Right ventricle myocardium inferior (tissue), 1 donor: ENCODE measurements around the gene TECTA. TPM values are rescaled to one million over a fixed set of nuclear protein-coding genes. Genes with fewer than 3 reads are reported as not detected.
"Not testable (repeated sequence)": the region's sequence is repeated elsewhere in the genome, so short reads cannot be mapped to it uniquely, and the experiment has no call there.

Source experiments
- ATAC-seq: fragments of 200-7000 bp; cut with Tn5 transposase; one replicate; pipeline ENCODE4 v1.9.1; 2020; ENCODE audit warnings: mild to moderate bottlenecking, moderate library complexity
- DNase-seq: peaks from one replicate; pipeline ENCODE4 v3.0.0; 2021; ENCODE audit errors: missing footprints
- intact Hi-C: fragments of 100-400 bp; cut with DNase I; formaldehyde crosslinking; loops from one replicate; pipeline ENCODE4 v1.11.0; 2022
- total RNA-seq: library from RNA; stranded (reverse); fragmentation: NEBNext Ultra II Directional; extraction: Animal tissue kit (Norgen Biotek cat#: 25700); gene quantifications from one replicate; pipeline ENCODE4 v1.2.1, GENCODE V29; 2021
- donor health status: DM: no; HTN: yes; CAD: no; lungs with severe emphysema.

The TECTA gene
- total RNA-seq, 1 donor from 2014 or later: 0.78 TPM

DNA sequence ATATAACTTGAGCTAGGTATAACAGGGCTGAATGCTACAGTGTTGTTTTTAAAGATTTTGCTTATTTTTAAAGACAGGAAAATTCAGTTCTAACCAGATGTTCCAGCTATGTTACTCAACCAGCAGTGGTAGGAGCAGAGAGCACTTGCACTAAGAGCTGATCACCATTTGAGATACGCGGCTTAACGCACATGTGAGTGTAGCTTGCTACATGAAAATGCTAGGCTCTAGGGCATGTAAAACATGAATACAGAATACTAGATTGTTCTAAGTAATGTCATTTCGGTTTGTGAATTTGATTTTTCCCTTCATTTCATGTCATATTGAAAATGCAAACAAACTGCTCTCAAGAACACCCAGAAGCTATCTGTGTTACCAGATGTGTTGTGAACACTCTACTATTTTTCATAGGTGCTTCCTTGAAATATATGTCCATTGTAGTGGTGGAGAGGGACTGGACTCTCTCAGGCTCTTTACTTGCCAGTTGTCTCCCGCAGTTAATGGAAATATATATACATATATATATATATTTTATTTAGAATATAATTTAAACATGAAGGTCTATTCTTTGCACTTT is 10.8 kb upstream of the TECTA start:
- intact Hi-C loops: no loop called here

DNA sequence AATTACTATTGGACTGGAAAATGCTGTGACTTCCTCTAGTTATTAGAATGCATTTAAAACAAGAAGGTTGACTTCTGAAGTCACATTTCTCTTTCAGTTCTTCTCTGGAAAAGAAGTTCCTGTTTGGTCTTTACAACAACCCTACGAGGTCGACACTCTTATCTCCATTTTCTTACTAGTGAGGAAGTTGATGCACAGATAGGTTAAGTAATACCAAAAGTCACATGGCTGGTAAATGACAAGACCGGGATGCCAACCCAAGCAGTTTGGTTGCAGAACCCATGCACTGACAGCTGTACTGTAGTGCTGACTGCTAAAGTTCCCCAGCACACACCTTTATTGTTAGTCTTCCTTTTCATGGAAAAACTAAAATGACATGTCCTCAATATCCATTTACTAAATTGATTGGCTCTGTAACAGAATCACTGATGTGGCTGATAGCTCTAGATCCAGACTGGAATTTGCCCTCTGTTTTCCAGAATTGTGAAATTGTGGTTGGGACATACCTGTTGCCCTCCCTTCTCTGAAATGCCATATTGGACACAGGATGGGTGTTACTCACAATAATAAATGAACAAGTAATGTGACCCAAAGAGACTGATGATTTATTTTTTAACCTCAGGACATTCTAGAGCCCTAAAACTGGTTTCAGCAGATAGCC is 9.4 kb upstream of the TECTA start:
- no peak for ATAC-seq

More for the DNA sequence above, 10.8 kb upstream of the TECTA start:
- DNase-seq (no peak), ATAC-seq (no peak)

DNA sequence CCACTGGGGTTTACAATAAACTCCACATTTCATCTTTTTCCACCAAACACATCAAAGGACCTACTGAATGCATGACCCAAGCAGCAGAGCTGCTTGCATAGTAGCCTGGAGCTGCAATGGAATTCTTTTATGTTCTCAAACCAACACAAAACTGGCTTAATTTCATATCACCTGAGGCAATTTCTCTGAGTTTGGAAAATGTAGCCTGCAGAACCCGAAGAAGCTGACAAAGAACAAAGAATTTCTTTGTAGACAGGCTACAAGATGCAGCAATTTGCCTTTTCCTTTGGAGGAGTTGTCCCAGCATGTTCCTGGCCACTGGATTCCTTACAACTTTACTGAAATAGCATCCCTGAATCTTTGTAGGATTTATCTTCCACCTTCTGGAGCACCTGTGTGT is 5.5 kb upstream of the TECTA start:
- intact Hi-C loops: no loop called here
- DNase-seq (no peak), ATAC-seq (no peak)

More for the DNA sequence above, 9.4 kb upstream of the TECTA start:
- intact Hi-C loops: no loop called here
- no peak for DNase-seq

DNA sequence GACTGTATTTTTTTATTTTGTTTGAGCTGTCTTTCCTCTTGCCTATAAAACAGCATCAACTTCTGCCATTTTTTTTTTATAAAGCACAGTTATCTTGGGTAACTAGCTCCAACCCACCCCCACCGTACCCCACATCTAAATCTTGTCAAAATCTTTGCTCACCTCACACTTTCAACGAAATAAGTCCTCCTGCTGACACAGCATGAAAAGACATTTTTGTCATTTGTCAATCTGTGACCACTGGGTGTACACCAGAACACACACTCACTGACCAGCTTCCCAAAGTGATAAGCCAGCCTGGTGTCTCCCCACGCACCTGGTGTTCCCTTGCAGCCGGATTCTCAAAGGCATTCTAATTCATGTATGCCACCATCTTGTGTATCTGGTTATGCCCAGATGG is 1.7 kb upstream of the TECTA start:
- intact Hi-C loops: no loop called here
- DNase-seq: no peak
- no peak for ATAC-seq

DNA sequence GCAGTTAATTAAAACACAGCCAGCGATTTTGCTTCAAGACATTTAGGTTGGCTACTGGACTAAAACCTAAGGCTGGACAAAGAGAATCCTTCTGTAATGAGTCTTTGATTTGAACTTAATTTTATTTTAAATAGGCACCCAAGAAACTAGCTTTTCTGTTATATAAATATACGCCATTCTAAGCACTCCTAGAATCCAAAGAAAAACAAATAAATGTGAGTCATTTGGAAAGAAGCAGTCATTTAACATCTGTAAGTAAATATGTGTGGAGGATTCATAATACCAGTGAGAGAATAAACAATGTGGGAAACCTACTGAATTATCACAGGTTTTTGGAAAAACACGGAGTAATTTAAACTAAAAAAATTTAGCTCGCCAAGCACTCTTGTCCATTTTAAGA is 1.2 kb upstream of the TECTA start:
- intact Hi-C loops: no loop called here
- DNase-seq (no peak), ATAC-seq (no peak)

DNA sequence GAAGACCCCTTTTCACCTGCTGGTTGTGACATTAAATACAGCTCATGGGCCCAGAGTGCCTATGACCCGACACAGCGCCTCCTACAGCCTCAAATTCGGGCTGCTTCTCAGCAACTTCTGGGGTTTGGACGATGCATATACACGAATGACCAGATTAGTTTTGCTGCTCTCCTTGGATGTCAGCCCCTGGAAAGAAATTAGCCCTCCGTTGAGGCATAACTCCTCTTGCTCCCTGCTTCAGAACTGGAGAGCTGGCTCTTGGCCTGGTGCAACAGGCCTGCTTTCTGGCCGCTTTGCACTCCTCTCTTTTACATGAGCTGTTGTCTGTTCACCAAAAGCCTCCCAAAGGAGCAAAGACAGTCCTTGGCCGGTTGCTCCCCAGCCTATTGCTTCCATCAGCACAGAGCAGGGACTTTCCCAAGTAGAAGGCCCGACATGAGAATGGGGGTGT is 3.3 kb downstream of the TECTA start:
- ATAC-seq (peak; percentile 89), DNase-seq (no peak)
- intact Hi-C loops: no loop called here

DNA sequence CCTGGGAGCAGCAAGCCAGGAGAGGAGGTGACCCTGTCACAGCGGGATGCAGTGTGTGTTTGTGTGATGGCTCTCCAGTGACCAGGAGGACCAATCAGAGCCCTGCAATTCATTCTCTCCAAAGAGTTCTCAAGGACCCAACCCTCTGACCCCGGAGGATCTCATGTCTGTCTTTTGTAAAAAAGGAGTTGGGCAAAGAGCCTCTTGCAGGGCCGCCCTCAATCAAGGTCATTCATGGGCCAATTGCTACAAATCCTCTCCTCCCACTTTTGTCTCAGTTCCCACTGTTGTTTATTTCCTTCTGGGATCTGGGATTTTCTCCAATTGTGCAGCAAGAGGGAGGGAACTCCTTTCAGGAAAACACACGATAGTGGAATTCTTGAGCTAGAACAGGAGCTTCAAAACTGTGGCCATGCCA is 4.0 kb downstream of the TECTA start:
- peak; percentile 70 for DNase-seq
- intact Hi-C loops: no loop called here
- ATAC-seq: peak; percentile 83

DNA sequence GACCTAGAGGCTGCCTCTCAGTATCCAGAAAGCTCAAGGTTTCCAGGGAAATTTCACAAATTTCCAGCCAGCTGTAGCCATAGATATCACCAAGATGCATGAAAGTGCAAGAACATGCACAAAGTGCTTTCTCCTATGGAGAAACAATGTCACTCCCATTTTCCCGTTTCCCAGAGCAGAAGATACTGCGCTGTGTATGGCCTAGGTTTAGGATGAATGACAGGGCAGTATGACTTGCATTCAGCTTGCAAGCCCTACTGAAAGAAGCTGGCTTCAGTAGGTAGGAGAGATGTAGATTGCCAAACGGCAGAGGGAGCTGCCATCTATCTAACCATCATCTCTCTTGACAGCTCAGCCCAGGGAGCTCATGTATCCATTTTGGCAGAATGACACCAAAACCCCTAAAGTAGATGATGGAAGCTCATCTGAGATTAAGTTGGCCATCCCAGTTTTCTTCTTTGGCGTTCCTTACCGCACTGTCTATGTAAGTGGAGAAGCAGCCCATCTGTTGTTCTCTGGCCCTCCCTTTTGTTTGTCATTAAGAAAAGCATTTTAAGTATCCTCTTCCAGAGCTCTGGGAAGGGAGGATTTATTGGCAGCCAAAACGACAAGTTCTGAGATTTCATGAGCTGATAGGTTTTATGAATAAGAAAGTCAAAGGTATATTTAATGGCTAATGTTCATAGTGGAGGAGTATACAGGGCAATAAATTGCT is 4.6 kb downstream of the TECTA start:
- intact Hi-C loops: no loop called here
- no peak for ATAC-seq
- DNase-seq: no peak

DNA sequence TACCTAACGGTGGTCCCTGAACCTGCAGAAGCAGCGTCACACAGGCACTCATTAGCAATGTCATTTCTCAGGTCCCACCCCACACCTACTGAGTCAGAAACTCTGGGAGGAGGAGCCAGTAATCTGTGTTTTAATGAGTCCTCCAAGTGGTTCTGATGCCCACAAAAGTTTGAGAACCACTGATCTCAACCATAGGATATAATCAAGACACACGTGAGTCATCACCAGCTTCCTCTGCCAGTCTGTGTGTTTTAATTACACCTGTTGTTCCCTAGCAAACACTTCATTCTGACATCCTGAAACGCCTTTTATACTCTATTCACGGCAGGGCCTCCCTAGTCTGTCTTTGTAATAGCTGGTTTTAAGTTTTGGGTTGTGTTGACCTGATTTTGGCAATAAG is 5.8 kb downstream of the TECTA start:
- ATAC-seq: no peak
- intact Hi-C loops: no loop called here

DNA sequence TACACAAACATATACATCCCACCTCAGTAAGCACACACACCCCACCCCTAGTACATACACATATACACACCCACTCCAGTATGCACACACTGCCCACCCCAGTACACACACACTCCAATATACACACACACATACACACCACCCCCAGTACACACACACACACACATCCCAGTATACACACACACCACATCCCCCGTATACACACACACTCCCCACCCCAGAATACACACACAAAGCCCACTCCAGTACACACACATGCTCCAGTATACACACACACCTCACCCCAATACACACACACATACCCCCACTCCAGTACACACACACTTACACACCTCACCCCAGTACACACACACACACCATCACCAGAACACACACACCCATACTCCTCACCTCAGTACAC is 7.4 kb downstream of the TECTA start:
- ATAC-seq (no peak), DNase-seq (no peak)
- intact Hi-C loops: no loop called here

More for the DNA sequence above, 5.8 kb downstream of the TECTA start:
- DNase-seq: no peak

DNA sequence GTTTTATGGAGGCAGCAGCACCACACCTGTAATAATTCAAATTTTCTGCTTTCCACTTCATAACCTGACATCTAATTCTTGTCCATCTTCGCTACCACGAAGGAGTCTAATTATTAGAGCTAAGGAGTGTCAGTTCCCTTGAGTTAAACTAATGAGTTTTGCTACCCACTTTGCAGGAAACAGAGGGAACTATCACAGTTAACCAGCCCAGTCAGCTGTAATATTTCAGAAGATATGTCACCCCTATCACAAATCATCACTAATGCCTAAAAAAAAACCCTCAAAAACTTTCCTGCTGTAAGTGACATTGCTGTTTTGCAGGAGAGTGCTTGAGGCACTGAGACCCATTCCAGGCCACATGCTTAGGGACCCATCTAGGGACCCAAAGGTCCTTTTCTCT is 8.4 kb downstream of the TECTA start:
- DNase-seq: no peak
- intact Hi-C loops: no loop called here

DNA sequence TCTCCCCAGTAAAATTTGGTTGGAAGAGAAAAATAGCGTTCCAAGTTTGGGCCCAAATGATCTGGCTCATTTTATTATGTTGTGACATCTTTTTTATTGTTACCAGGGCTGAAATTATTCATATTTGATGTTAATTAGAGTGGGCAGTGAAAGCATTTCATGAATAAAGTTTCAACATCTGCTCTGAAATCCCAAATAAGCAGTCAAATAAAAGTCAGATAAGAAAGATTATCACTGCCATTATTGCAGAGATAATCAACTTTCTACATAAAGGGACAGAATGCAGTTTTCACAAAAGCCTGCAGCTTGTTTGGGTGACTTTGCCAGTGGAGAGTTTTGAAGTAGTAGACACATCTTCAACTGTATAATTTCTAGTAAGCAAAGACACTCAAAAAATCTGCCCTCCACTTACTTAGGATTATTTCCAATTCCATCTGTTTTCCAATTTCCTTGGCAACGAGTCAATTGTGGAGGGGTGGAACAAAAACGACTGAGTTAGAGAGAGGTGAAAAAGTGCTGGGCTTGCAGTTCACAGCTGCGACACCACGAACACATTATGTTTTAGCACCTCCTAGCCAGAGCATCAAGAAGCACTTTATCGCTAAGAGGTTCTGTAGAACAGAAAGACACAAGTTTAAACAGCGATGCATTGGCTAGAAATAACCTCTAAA is 9.0 kb downstream of the TECTA start:
- no peak for ATAC-seq
- intact Hi-C loops: loop anchor here (5.0 kb wide), 2 partner anchors 158 to 183 kb away; no protein-coding TSS in a partner anchor
- no peak for DNase-seq

More for the DNA sequence above, 8.4 kb downstream of the TECTA start:
- ATAC-seq: no peak

DNA sequence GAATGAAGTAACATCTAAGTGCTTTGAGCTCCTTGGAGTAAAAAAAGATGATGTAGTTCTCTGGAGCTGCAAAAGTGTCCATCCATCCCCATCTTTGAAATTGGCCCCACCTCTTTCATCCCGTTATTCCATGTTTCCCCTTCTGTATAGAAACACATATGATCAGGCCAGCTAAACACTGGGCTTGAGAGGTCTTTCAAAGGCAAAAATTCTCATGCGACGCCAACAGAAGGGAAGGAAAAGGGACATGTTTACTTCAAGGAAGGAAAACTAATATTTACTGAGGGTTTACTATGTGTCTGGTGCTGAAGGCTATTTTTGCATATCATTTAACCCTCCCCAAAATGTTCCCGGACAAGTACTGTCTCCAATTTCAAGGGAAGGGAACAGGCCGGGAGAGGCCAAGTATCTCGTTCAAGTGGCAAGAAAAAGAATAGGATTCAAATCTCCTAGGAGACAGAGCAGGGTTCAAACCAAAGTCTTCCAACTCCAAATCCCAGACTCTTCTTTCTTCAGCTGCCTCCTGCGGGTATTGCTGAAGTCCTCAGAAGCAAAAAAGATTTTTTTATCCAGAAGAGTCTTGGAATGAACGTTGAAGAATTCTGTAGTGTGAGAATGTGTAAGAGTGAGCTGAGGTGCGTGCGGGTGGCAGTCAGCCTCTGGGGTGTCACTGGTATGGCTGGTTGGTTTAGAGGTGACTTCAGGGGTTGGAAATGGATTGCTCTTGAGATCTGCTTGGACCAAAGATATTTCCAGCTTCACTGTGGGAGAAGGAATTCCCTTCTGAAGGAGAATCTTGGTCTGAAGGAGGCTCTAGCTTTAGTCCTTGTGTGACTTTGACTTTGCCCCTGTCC is 10.1 kb downstream of the TECTA start:
- no peak for DNase-seq
- intact Hi-C loops: loop anchor here (5.0 kb wide), 2 partner anchors 159 to 184 kb away; no protein-coding TSS in a partner anchor
- ATAC-seq: peak; percentile 55

DNA sequence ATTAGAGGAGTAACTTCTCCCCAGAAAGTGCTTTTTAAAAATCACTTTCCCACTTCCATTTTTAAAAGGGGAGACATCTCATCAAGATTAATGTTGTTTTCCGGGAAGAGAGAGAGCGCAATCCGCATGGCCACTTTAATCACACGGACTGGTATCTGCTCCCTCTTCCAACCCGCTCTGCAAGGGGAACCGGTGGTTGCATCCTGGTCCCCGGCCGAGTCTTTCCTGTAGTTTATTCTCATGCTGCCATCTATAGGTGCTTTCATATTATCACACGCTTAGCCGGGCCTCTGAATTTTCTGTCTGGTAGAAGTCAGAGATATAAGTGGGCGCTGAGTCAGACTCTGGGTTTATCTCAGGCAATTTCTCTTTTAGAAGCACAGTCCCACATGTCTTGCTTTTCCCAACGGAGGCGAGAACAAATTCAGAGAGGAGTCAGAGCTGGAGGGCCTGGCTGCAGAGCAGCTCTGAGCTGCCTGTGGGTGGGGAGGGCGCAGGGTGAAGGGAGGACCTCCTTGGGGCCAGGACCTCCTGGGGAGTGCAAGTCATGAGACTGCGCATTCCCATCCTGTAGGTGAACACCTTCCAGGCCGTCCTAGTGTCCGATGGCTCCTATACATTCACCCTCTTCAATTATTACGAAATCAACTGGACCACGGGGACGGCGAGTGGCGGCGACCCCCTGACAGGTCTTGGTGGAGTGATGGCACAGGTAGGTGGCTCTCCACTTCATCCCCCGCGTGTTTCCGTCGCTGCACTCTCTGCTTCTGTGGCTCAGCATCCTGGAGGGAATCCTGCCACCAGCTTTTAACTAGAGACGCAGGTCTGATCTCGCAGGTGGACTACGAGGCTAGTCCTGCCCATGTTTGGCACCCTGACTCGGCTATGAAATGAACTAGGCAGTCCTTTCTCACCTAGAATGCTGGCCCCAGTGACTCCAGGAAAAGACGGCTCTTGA is 11.7 kb downstream of the TECTA start:
- no peak for DNase-seq
- intact Hi-C loops: loop anchor here (2.0 to 5.0 kb wide), 3 partner anchors 160 to 602 kb away; partner anchors contain the start of gene GRIK4
- peak; percentile 84 for ATAC-seq

DNA sequence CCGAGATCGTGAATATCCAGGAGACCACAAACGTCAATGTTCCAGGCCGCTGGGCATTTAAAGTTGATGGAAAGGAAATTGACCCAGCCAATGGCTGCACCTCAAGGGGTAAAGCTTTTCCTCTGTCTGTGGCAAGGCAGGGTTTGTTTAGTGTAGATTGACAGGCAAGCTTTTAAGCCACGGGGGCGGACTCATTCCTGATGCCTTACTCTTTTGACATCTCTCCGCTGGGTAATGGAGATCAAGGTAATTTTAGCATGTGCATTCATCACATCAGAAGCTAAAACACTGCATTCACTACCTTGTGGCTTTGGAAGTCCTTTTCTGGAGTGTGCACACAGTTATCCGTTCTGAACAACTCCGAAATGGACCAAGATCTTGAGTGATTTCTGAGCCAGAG is 12.6 kb downstream of the TECTA start:
- no peak for DNase-seq
- ATAC-seq: no peak
- intact Hi-C loops: loop anchor here (2.0 to 5.0 kb wide), 3 partner anchors 161 to 603 kb away; partner anchors contain the start of gene GRIK4

DNA sequence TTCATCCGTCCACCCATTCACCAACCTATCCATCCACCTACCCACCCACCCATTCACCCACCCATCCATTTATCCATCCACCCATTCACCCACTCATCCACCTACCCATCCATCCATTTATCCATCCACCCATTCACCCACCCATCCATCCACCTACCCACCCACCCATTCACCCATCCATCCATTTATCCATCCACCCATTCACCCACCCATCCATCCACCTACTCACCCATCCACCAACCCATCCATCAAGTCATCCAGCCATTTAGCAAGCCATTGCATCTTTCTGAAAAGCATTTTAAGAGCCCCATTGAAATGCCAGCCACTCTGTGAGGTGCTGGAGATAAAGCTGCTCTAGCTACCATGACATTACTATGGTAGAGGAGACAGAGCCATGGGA is 14.0 kb downstream of the TECTA start:
- intact Hi-C loops: loop anchor here (5.0 kb wide), 1 partner anchor 77 kb away; no protein-coding TSS in a partner anchor
- ATAC-seq: not testable (repeated sequence)

DNA sequence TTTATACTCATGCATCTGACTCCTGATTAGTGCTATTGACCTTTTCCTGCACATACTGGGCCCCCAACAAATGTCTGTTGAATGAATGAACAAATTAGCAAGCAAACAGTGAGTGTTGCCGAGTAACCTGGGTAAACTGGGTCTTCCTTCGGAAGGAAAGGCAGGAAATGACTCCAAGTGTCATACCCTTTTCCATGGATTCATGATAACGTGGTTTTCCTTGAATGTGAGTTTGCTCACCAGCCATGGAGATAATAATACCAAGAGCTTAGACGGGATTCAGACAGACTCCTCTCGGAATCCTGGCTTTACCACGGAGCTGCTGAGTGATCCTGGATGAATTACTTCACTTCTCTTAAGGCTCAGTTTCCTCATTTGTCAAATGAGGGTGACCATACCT is 16.7 kb downstream of the TECTA start:
- intact Hi-C loops: loop anchor here (5.0 kb wide), 1 partner anchor 75 kb away; no protein-coding TSS in a partner anchor

More for the DNA sequence above, 14.0 kb downstream of the TECTA start:
- not testable (repeated sequence) for DNase-seq

More for the DNA sequence above, 16.7 kb downstream of the TECTA start:
- ATAC-seq: no peak
- DNase-seq: no peak
